IMR-90 (cell line): ENCODE measurements around the gene MAML2. TPM values are rescaled to one million over a fixed set of nuclear protein-coding genes. Genes with fewer than 3 reads are reported as not detected.

Source experiments
- ATAC-seq: fragments of 200-7000 bp; cut with Tn5 transposase; 2 replicates; pipeline ENCODE4 v1.9.1; 2020; ENCODE audit warnings: low read depth, mild to moderate bottlenecking, moderate library complexity
- BruUV-seq: library from RNA; stranded (reverse); fragments of 400-500 nt; replicated peaks from 2 replicates; lab custom pipeline; 2021; lab: Mats Ljungman, UMichigan
- CTCF ChIA-PET: fragments of 300-600 bp; formaldehyde crosslinking; extraction: SDS; loops from one replicate; lab custom pipeline; 2021; ENCODE audit warnings: antibody characterized with exemption; lab: Yijun Ruan, JAX
- POLR2A ChIA-PET: fragments of 300-600 bp; sonication (Branson Sonifier 250); formaldehyde crosslinking; loops from one replicate; lab custom pipeline; 2022; ENCODE audit warnings: antibody characterized with exemption; ENCODE audit not compliant: unreplicated experiment; lab: Charles Lee
- DNase-seq: peaks from one replicate; pipeline ENCODE4 v3.0.0; 2013
- H2AFZ ChIP-seq: replicated peaks from 2 replicates; pipeline ENCODE3; 2013; ENCODE audit warnings: low read length, mild to moderate bottlenecking; ENCODE audit not compliant: poor library complexity
- H2AK5ac ChIP-seq: 2 replicates; pipeline ENCODE4 v1.6.1; 2013; ENCODE audit warnings: low read depth, low read length, inconsistent platforms
- H2AK9ac ChIP-seq: replicated peaks from 2 replicates; pipeline ENCODE3; 2013; ENCODE audit warnings: mild to moderate bottlenecking, low read depth, low read length, moderate library complexity; ENCODE audit not compliant: poor library complexity
- H2BK120ac ChIP-seq: 2 replicates; pipeline ENCODE4 v1.6.1; 2013; ENCODE audit warnings: low read depth, low read length, inconsistent platforms
- H2BK15ac ChIP-seq: 3 replicates; pipeline ENCODE4 v1.6.1; 2013; ENCODE audit warnings: low read depth, low read length, inconsistent platforms
- H2BK20ac ChIP-seq: 2 replicates; pipeline ENCODE4 v1.6.1; 2013; ENCODE audit warnings: low read depth, mild to moderate bottlenecking, inconsistent platforms, low read length, moderate library complexity
- H2BK5ac ChIP-seq: 2 replicates; pipeline ENCODE4 v1.6.1; 2013; ENCODE audit warnings: mild to moderate bottlenecking, low read depth, low read length, inconsistent platforms; ENCODE audit not compliant: poor library complexity, severe bottlenecking
- H3K14ac ChIP-seq: replicated peaks from 2 replicates; pipeline ENCODE4 v1.6.1; 2013; ENCODE audit warnings: low read depth, low read length, inconsistent platforms
- H3K18ac ChIP-seq: 2 replicates; pipeline ENCODE4 v1.6.1; 2013; ENCODE audit warnings: low read depth, low read length, control low read depth
- H3K23ac ChIP-seq: 2 replicates; pipeline ENCODE4 v1.6.1; 2013; ENCODE audit warnings: low read depth, low read length, inconsistent platforms
- H3K27ac ChIP-seq: 2 replicates; pipeline ENCODE4 v1.5.1; 2013; ENCODE audit warnings: mild to moderate bottlenecking, control low read depth, low read length; ENCODE audit not compliant: insufficient read depth
- H3K27me3 ChIP-seq: 2 replicates; pipeline ENCODE4 v1.6.1; 2013; ENCODE audit warnings: low read length; ENCODE audit not compliant: control insufficient read depth, insufficient read depth
- H3K36me3 ChIP-seq: 2 replicates; pipeline ENCODE4 v1.6.1; 2013; ENCODE audit warnings: low read length, mixed read lengths; ENCODE audit not compliant: control insufficient read depth, insufficient read depth
- H3K4ac ChIP-seq: 2 replicates; pipeline ENCODE4 v1.6.1; 2013; ENCODE audit warnings: low read depth, low read length, inconsistent platforms
- H3K4me1 ChIP-seq: 2 replicates; pipeline ENCODE4 v1.6.1; 2013; ENCODE audit warnings: low read length, mixed read lengths; ENCODE audit not compliant: control insufficient read depth, insufficient read depth
- H3K4me2 ChIP-seq: 2 replicates; pipeline ENCODE4 v1.6.1; 2013; ENCODE audit warnings: low read depth, mild to moderate bottlenecking, control low read depth, low read length, moderate library complexity
- H3K4me3 ChIP-seq: 2 replicates; pipeline ENCODE4 v1.5.1; 2013; ENCODE audit warnings: low read depth, mild to moderate bottlenecking, control low read depth, low read length, moderate library complexity; ENCODE audit not compliant: insufficient read depth
- H3K56ac ChIP-seq: 2 replicates; pipeline ENCODE4 v1.6.1; 2013; ENCODE audit warnings: low read length, inconsistent platforms; ENCODE audit not compliant: insufficient read depth; ENCODE audit errors: extremely low read depth
- H3K79me1 ChIP-seq, 2 experiments: 2 replicates each; pipeline ENCODE4 v1.6.1; 2013; ENCODE audit warnings: low read length in 2 of 2, inconsistent platforms in 1 of 2, low read depth in 1 of 2
- H3K9ac ChIP-seq: 2 replicates; pipeline ENCODE4 v1.6.1; 2013; ENCODE audit warnings: low read depth, low read length, control low read depth
- H3K9me1 ChIP-seq: 2 replicates; pipeline ENCODE4 v1.6.1; 2013; ENCODE audit warnings: low read length, inconsistent platforms; ENCODE audit not compliant: insufficient read depth
- H3K9me3 ChIP-seq: 2 replicates; pipeline ENCODE4 v1.6.1; 2013; ENCODE audit warnings: low read length; ENCODE audit not compliant: control insufficient read depth, insufficient read depth
- H4K20me1 ChIP-seq: 2 replicates; pipeline ENCODE4 v1.6.1; 2013; ENCODE audit warnings: low read length, inconsistent platforms; ENCODE audit not compliant: insufficient read depth
- H4K5ac ChIP-seq: 2 replicates; pipeline ENCODE4 v1.6.1; 2013; ENCODE audit warnings: mild to moderate bottlenecking, low read depth, low read length, control low read depth
- H4K8ac ChIP-seq, 2 experiments: 2 replicates each; pipeline ENCODE4 v1.6.1; 2013; ENCODE audit warnings: low read depth in 2 of 2, low read length in 2 of 2, control low read depth in 1 of 2, inconsistent platforms in 1 of 2
- H4K91ac ChIP-seq: 2 replicates; pipeline ENCODE4 v1.6.1; 2013; ENCODE audit warnings: low read depth, low read length, inconsistent platforms; ENCODE audit not compliant: insufficient read depth
- BHLHE40 ChIP-seq: fragments of 150-350 bp; IDR thresholded peaks from 2 replicates; pipeline ENCODE4 v1.6.1; 2016; ENCODE audit warnings: mild to moderate bottlenecking, low read depth, low read length
- CEBPB ChIP-seq: IDR thresholded peaks from 2 replicates; pipeline ENCODE4 v1.6.1; 2012; ENCODE audit warnings: low read depth, low read length, improper control_type of control experiment
- CTCF ChIP-seq: conservative IDR thresholded peaks from 2 replicates; pipeline ENCODE4 v1.5.1; 2012; ENCODE audit warnings: mild to moderate bottlenecking, low read depth, low read length, improper control_type of control experiment
- ELK1 ChIP-seq: fragments of 150-350 bp; IDR thresholded peaks from 2 replicates; pipeline ENCODE4 v1.6.1; 2016; ENCODE audit warnings: low read depth, mild to moderate bottlenecking, low read length, moderate library complexity, borderline replicate concordance
- MAFK ChIP-seq: IDR thresholded peaks from 2 replicates; pipeline ENCODE4 v1.6.1; 2012; ENCODE audit warnings: low read depth, low read length, improper control_type of control experiment
- MAZ ChIP-seq: IDR thresholded peaks from 2 replicates; pipeline ENCODE4 v1.6.1; 2012; ENCODE audit warnings: low read depth, mild to moderate bottlenecking, low read length, improper control_type of control experiment, moderate library complexity, borderline replicate concordance
- MXI1 ChIP-seq: IDR thresholded peaks from 2 replicates; pipeline ENCODE4 v1.6.1; 2012; ENCODE audit warnings: low read depth, mild to moderate bottlenecking, low read length, moderate library complexity, borderline replicate concordance
- NFE2L2 ChIP-seq: fragments of 150-350 bp; IDR thresholded peaks from 2 replicates; pipeline ENCODE4 v1.6.1; 2016; ENCODE audit warnings: low read depth, mild to moderate bottlenecking, low read length
- POLR2A ChIP-seq: IDR thresholded peaks from 2 replicates; pipeline ENCODE4 v1.6.1; 2012; ENCODE audit warnings: mild to moderate bottlenecking, low read depth, low read length
- RAD21 ChIP-seq: IDR thresholded peaks from 2 replicates; pipeline ENCODE4 v1.6.1; 2012; ENCODE audit warnings: low read length, improper control_type of control experiment
- RCOR1 ChIP-seq: IDR thresholded peaks from 2 replicates; pipeline ENCODE4 v1.6.1; 2012; ENCODE audit warnings: mild to moderate bottlenecking, low read length, improper control_type of control experiment; ENCODE audit not compliant: insufficient replicate concordance
- RFX5 ChIP-seq: IDR thresholded peaks from 2 replicates; pipeline ENCODE4 v1.8.0; 2012; ENCODE audit warnings: low read depth, mild to moderate bottlenecking, low read length, moderate library complexity
- SMC3 ChIP-seq: fragments of 150-350 bp; IDR thresholded peaks from 2 replicates; pipeline ENCODE4 v1.6.1; 2016; ENCODE audit warnings: low read depth, mild to moderate bottlenecking, antibody characterized with exemption, low read length, moderate library complexity
- USF2 ChIP-seq: fragments of 150-350 bp; IDR thresholded peaks from 2 replicates; pipeline ENCODE4 v1.6.1; 2017; ENCODE audit warnings: mild to moderate bottlenecking, antibody characterized with exemption, low read length, low read depth
- WGBS, 2 experiments: methylation state at CpG; one replicate each; pipeline versions ENCODE4 v1.1.5 to v1.1.7; 2013; ENCODE audit warnings: missing lambda C conversion rate in 2 of 2; ENCODE audit not compliant: insufficient read length in 1 of 2; ENCODE audit errors: extremely low coverage in 2 of 2; 5-methylcytosine and 5-hydroxymethylcytosine counted together
- dilution Hi-C: fragments of 300-500 bp; cut with HindIII; formaldehyde crosslinking; loops from one replicate; pipeline ENCODE4 v1.14.3; 2018; ENCODE audit warnings: low sequenced_read_pairs; ENCODE audit not compliant: unreplicated experiment
- in situ Hi-C: fragments of 300-500 bp; cut with MboI; formaldehyde crosslinking; loops from 3 replicates; pipeline ENCODE4 v1.14.3; 2019; ENCODE audit warnings: low sequenced_read_pairs, inconsistent platforms, mixed read lengths
- intact Hi-C: fragments of 100-400 bp; cut with micrococcal nuclease; formaldehyde crosslinking; loops from 2 replicates; pipeline ENCODE4 v1.10.0; 2022
- polyA plus RNA-seq, 3 experiments: library from polyadenylated mRNA; depleted of rRNA; stranded (reverse); fragments of >200 nt; gene quantifications; 2 replicates each; pipeline ENCODE4 v1.2.3, GENCODE V29; 2012; ENCODE audit warnings: low replicate concordance in 1 of 3
- total RNA-seq: library from RNA; depleted of rRNA; stranded (reverse); fragments of >200 nt; gene quantifications from 2 replicates; pipeline ENCODE4 v1.2.3, GENCODE V29; 2012

MAML2 gene
- total and polyA plus RNA-seq, 2 of the 4 experiments (the other 2 are of a cell fraction) = 15.0 to 19.5 TPM

GRCh38 chr11:96318850-96319249 lies 24.1 kb downstream of the MAML2 start:
- Histone ChIP-seq H3K4me2 (no peak overlapping the region), H4K5ac (peak overlapping the region; percentile 4; the same call in 1 of the 2 replicates), H4K20me1 (no peaks in the 10 kb centered on the region), H2AK5ac (peak overlapping the region; percentile 57), H2BK120ac (peak overlapping the region; percentile 5; the same call in 1 of the 2 replicates), H3K79me1 (peaks cover 44 to 91% of the 10 kb centered on the region in 2 experiments), H3K9me3 (no peaks in the 10 kb centered on the region), H2BK15ac (peak overlapping the region; percentile 37; the same call in 2 of the 3 replicates), H3K14ac (peak overlapping the region; percentile 42; the same call in 1 of the 2 replicates), H2BK5ac (peak overlapping the region; percentile 21), H4K8ac (peak overlapping the region in 1 of 2 experiments; percentile 10; a peak in 1 of 4 replicates), H3K56ac (no peak overlapping the region), H3K9ac (no peak overlapping the region), H2BK20ac (peak overlapping the region; percentile 47), H3K27ac (no peak overlapping the region), H3K4me1 (peaks cover 28% of the 10 kb centered on the region), H3K18ac (no peak overlapping the region), H2AFZ (no peak overlapping the region), H4K91ac (peak overlapping the region; percentile 8; the same call in 1 of the 2 replicates), H3K23ac (no peak overlapping the region; the same call in 1 of the 2 replicates), H3K4ac (peak overlapping the region; percentile 54), H3K27me3 (no peaks in the 10 kb centered on the region), H2AK9ac (no peak overlapping the region), H3K9me1 (peaks cover 15% of the 10 kb centered on the region), H3K36me3 (peaks cover 6% of the 10 kb centered on the region), H3K4me3 (no peak overlapping the region)
- dilution Hi-C loops = no loop called here
- CTCF ChIA-PET = interaction anchor here (0.6 kb wide), 1 partner anchor 10 kb away, joined by 7 read pairs; no protein-coding TSS in a partner anchor
- ATAC-seq = no peak
- TF ChIP-seq POLR2A (no peak), RCOR1 (no peak), CTCF (no peak), USF2 (no peak), MAZ (no peak), RAD21 (no peak), NFE2L2 (no peak), RFX5 (no peak), BHLHE40 (no peak), CEBPB (no peak), MXI1 (no peak), MAFK (no peak), SMC3 (no peak), ELK1 (no peak)
- POLR2A ChIA-PET = no interaction called here
- no TSS peak for BruUV-seq
- no peak for DNase-seq
- in situ Hi-C loops = no loop called here
- no CpG with 5 or more reads among the region's 3 CpGs for WGBS, 2 experiments
- intact Hi-C loops = no loop called here
